GM23338 (cell line): ENCODE data around the gene OTC. TPM values are rescaled to one million over a fixed set of nuclear protein-coding genes. Genes with fewer than 3 reads are reported as not detected.

Experiments
- ATAC-seq: fragments of 200-7000 bp; cut with Tn5 transposase; 3 replicates; pipeline ENCODE4 v1.9.1; 2020
- DNase-seq: peaks from one replicate; pipeline ENCODE4 v3.0.0-alpha.2; 2015; ENCODE audit warnings: low spot score
- H2AFZ ChIP-seq: fragments of 200-600 bp; sonication (generic); 2 replicates; pipeline ENCODE4 v1.8.0; 2016; ENCODE audit warnings: antibody characterized with exemption, mild to moderate bottlenecking, moderate library complexity
- H3F3A ChIP-seq: fragments of 200-600 bp; sonication (generic); replicated peaks from 2 replicates; pipeline ENCODE4 v1.8.0; 2017; ENCODE audit warnings: antibody characterized with exemption, mixed run types, low read depth
- H3K27ac ChIP-seq: fragments of 200-600 bp; sonication (generic); 2 replicates; pipeline ENCODE4 v1.6.1; 2016; ENCODE audit warnings: low read depth
- H3K27me3 ChIP-seq: fragments of 200-600 bp; sonication (generic); 2 replicates; pipeline ENCODE4 v1.8.0; 2016; ENCODE audit warnings: mild to moderate bottlenecking, mixed run types, moderate library complexity; ENCODE audit not compliant: insufficient read depth
- H3K36me3 ChIP-seq: fragments of 200-600 bp; sonication (generic); 2 replicates; pipeline ENCODE4 v1.8.0; 2016; ENCODE audit warnings: mild to moderate bottlenecking; ENCODE audit not compliant: insufficient read depth
- H3K4me1 ChIP-seq: fragments of 200-600 bp; sonication (generic); 2 replicates; pipeline ENCODE4 v1.8.0; 2016; ENCODE audit warnings: mild to moderate bottlenecking, moderate library complexity; ENCODE audit not compliant: insufficient read depth
- H3K4me2 ChIP-seq: fragments of 200-600 bp; sonication (generic); 2 replicates; pipeline ENCODE4 v1.7.1; 2017; ENCODE audit warnings: mixed run types
- H3K4me3 ChIP-seq: fragments of 200-600 bp; sonication (generic); 2 replicates; pipeline ENCODE4 v1.6.1; 2016; ENCODE audit warnings: mixed run types
- H3K79me2 ChIP-seq: fragments of 200-600 bp; sonication (generic); replicated peaks from 2 replicates; pipeline ENCODE4 v1.8.0; 2017; ENCODE audit warnings: mild to moderate bottlenecking; ENCODE audit not compliant: insufficient read depth
- H3K9me2 ChIP-seq: fragments of 200-600 bp; sonication (generic); 2 replicates; pipeline ENCODE4 v1.8.0; 2017; ENCODE audit not compliant: insufficient read depth
- H4K20me1 ChIP-seq: fragments of 200-600 bp; sonication (generic); replicated peaks from 2 replicates; pipeline ENCODE4 v1.8.0; 2017; ENCODE audit warnings: mild to moderate bottlenecking; ENCODE audit not compliant: insufficient read depth
- H3K27ac Mint-ChIP-seq: 2 replicates; pipeline ENCODE4 v1.8.0; 2020; ENCODE audit warnings: inconsistent platforms, mild to moderate bottlenecking, moderate library complexity, mixed read lengths
- H3K27me3 Mint-ChIP-seq: 3 replicates; pipeline ENCODE4 v1.8.0; 2022; ENCODE audit warnings: low read depth, mild to moderate bottlenecking, moderate library complexity, mixed read lengths, inconsistent platforms; ENCODE audit not compliant: insufficient read depth, poor library complexity
- H3K36me3 Mint-ChIP-seq: 3 replicates; pipeline ENCODE4 v1.8.0; 2021; ENCODE audit warnings: low read depth, mild to moderate bottlenecking, inconsistent platforms, moderate library complexity, mixed read lengths
- H3K4me1 Mint-ChIP-seq: 3 replicates; pipeline ENCODE4 v1.8.0; 2020; ENCODE audit warnings: mild to moderate bottlenecking, inconsistent platforms, mixed read lengths
- H3K4me3 Mint-ChIP-seq: 3 replicates; pipeline ENCODE4 v1.8.0; 2021; ENCODE audit warnings: moderate library complexity, mild to moderate bottlenecking, inconsistent platforms, mixed read lengths
- H3K9me3 Mint-ChIP-seq: 3 replicates; pipeline ENCODE4 v1.8.0; 2020; ENCODE audit warnings: moderate library complexity, mild to moderate bottlenecking, inconsistent platforms, mixed read lengths
- CREB1 ChIP-seq: fragments of 250-450 bp; sonication (Bioruptor Pico); IDR thresholded peaks from 2 replicates; pipeline ENCODE4 v1.5.0; 2020; ENCODE audit warnings: low read depth, mild to moderate bottlenecking, moderate library complexity
- ETS1 ChIP-seq: IDR thresholded peaks from 2 replicates; pipeline ENCODE4 v1.6.1; 2016; ENCODE audit warnings: antibody characterized with exemption
- EZH2 ChIP-seq: fragments of 200-600 bp; sonication (generic); IDR thresholded peaks from one replicate; pipeline ENCODE4 v1.8.0; 2017; ENCODE audit warnings: antibody characterized with exemption, mild to moderate bottlenecking, low read depth; ENCODE audit not compliant: unreplicated experiment
- EZH2phosphoT487 ChIP-seq: fragments of 200-600 bp; sonication (generic); IDR thresholded peaks from one replicate; pipeline ENCODE4 v1.8.1; 2018; ENCODE audit warnings: antibody characterized with exemption; ENCODE audit not compliant: unreplicated experiment
- NANOG ChIP-seq: IDR thresholded peaks from 2 replicates; pipeline ENCODE4 v1.6.1; 2016; ENCODE audit warnings: antibody characterized with exemption, borderline replicate concordance
- REST ChIP-seq: IDR thresholded peaks from one replicate; pipeline ENCODE4 v1.6.1; 2018; ENCODE audit warnings: antibody characterized with exemption; ENCODE audit not compliant: unreplicated experiment
- STAT1 ChIP-seq: IDR thresholded peaks from one replicate; pipeline ENCODE4 v1.6.1; 2016; ENCODE audit warnings: antibody characterized with exemption; ENCODE audit not compliant: unreplicated experiment
- ZNF331 ChIP-seq: fragments of 250-450 bp; sonication (Bioruptor Pico); IDR thresholded peaks from 2 replicates; pipeline ENCODE4 v1.5.0; 2020; ENCODE audit warnings: low read depth, mild to moderate bottlenecking, moderate library complexity
- polyA plus RNA-seq: library from polyadenylated mRNA; unstranded; fragments of >200 nt; fragmentation: Nextera tagmentation; extraction: Ambion mirVana; gene quantifications from 2 replicates; pipeline ENCODE4 v1.2.1, GENCODE V29; 2016
- total RNA-seq: library from RNA; depleted of rRNA; stranded (reverse); fragments of >200 nt; shearing (Covaris generic); gene quantifications from 2 replicates; pipeline ENCODE4 v1.2.3, GENCODE V29; 2014
- TF ChIP-seq, protein P1 (sequence below): fragments of 250-450 bp; sonication (Bioruptor Pico); IDR thresholded peaks from 2 replicates; pipeline ENCODE4 v1.5.0; 2020; ENCODE audit warnings: mild to moderate bottlenecking, moderate library complexity

OTC gene
- total and polyA plus RNA-seq, 2 experiments from 2014 or later, result not detected

- Mint-ChIP-seq H3K27ac (no peak overlapping the region), H3K4me3 (no peak overlapping the region), H3K4me1 (no peaks in the 10 kb centered on the region; the same call in 1 of the 3 replicates), H3K9me3 (no peaks in the 10 kb centered on the region), H3K27me3 (peaks cover 4% of the 10 kb centered on the region), H3K36me3 (no peaks in the 10 kb centered on the region; the same call in 2 of the 3 replicates)
- no peak overlapping the region for H2AFZ ChIP-seq
- H3F3A ChIP-seq, result no peaks in the 10 kb centered on the region
- H3K27ac ChIP-seq, result no peak overlapping the region
- TF ChIP-seq ETS1 (no peak), REST (no peak), EZH2 (no peak), CREB1 (CRISPR knock-in tag) (no peak), STAT1 (no peak), NANOG (no peak), EZH2phosphoT487 (no peak), ZNF331 (no peak)
- TF ChIP-seq, protein P1, sequence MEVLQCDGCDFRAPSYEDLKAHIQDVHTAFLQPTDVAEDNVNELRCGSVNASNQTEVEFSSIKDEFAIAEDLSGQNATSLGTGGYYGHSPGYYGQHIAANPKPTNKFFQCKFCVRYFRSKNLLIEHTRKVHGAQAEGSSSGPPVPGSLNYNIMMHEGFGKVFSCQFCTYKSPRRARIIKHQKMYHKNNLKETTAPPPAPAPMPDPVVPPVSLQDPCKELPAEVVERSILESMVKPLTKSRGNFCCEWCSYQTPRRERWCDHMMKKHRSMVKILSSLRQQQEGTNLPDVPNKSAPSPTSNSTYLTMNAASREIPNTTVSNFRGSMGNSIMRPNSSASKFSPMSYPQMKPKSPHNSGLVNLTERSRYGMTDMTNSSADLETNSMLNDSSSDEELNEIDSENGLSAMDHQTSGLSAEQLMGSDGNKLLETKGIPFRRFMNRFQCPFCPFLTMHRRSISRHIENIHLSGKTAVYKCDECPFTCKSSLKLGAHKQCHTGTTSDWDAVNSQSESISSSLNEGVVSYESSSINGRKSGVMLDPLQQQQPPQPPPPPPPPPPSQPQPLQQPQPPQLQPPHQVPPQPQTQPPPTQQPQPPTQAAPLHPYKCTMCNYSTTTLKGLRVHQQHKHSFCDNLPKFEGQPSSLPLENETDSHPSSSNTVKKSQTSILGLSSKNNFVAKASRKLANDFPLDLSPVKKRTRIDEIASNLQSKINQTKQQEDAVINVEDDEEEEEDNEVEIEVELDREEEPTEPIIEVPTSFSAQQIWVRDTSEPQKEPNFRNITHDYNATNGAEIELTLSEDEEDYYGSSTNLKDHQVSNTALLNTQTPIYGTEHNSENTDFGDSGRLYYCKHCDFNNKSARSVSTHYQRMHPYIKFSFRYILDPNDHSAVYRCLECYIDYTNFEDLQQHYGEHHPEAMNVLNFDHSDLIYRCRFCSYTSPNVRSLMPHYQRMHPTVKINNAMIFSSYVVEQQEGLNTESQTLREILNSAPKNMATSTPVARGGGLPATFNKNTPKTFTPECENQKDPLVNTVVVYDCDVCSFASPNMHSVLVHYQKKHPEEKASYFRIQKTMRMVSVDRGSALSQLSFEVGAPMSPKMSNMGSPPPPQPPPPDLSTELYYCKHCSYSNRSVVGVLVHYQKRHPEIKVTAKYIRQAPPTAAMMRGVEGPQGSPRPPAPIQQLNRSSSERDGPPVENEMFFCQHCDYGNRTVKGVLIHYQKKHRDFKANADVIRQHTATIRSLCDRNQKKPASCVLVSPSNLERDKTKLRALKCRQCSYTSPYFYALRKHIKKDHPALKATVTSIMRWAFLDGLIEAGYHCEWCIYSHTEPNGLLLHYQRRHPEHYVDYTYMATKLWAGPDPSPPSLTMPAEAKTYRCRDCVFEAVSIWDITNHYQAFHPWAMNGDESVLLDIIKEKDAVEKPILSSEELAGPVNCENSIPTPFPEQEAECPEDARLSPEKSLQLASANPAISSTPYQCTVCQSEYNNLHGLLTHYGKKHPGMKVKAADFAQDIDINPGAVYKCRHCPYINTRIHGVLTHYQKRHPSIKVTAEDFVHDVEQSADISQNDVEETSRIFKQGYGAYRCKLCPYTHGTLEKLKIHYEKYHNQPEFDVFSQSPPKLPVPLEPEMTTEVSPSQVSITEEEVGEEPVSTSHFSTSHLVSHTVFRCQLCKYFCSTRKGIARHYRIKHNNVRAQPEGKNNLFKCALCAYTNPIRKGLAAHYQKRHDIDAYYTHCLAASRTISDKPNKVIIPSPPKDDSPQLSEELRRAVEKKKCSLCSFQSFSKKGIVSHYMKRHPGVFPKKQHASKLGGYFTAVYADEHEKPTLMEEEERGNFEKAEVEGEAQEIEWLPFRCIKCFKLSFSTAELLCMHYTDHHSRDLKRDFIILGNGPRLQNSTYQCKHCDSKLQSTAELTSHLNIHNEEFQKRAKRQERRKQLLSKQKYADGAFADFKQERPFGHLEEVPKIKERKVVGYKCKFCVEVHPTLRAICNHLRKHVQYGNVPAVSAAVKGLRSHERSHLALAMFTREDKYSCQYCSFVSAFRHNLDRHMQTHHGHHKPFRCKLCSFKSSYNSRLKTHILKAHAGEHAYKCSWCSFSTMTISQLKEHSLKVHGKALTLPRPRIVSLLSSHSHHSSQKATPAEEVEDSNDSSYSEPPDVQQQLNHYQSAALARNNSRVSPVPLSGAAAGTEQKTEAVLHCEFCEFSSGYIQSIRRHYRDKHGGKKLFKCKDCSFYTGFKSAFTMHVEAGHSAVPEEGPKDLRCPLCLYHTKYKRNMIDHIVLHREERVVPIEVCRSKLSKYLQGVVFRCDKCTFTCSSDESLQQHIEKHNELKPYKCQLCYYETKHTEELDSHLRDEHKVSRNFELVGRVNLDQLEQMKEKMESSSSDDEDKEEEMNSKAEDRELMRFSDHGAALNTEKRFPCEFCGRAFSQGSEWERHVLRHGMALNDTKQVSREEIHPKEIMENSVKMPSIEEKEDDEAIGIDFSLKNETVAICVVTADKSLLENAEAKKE, result no peak
- no peaks in the 10 kb centered on the region for H3K27me3 ChIP-seq
- H3K79me2 ChIP-seq, result no peaks in the 10 kb centered on the region
- H3K4me1 ChIP-seq, result no peaks in the 10 kb centered on the region
- ATAC-seq, result no peak
- DNase-seq, result no peak
- no peaks in the 10 kb centered on the region for H3K36me3 ChIP-seq
- H3K9me2 ChIP-seq, result no peaks in the 10 kb centered on the region
- no peak overlapping the region for H3K4me2 ChIP-seq
- H4K20me1 ChIP-seq, result no peaks in the 10 kb centered on the region
- H3K4me3 ChIP-seq, result no peak overlapping the region
These were observed 6.3 kb upstream of the OTC start for GRCh38 chrX:38346150-38346549.
